ENCODE data around the gene OR10H4.
"Not testable (repeated sequence)": the region's sequence is repeated elsewhere in the genome, so short reads cannot be mapped to it uniquely, and the experiment has no call there.

DNA sequence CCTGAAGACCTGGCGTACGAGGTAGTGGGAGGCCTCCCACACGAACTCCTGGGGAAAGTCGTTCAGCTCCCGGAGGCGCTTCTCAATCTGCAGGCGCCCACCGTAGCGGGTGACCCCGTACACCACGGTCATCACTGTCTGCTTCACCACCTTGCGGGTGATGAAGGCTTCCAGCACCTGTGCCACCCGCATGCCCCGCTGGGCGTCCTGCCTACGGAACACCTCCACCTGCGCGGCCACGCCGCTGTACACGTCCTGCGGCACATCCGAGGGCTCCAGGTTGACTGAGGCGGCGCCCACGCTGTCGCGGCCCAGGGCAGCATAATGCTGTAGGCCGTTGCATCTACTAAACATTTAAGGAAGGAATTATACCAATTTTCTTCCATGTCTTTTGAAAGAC, 45.9 kb upstream of the OR10H4 start:
- TF ChIP-seq, protein P1, sequence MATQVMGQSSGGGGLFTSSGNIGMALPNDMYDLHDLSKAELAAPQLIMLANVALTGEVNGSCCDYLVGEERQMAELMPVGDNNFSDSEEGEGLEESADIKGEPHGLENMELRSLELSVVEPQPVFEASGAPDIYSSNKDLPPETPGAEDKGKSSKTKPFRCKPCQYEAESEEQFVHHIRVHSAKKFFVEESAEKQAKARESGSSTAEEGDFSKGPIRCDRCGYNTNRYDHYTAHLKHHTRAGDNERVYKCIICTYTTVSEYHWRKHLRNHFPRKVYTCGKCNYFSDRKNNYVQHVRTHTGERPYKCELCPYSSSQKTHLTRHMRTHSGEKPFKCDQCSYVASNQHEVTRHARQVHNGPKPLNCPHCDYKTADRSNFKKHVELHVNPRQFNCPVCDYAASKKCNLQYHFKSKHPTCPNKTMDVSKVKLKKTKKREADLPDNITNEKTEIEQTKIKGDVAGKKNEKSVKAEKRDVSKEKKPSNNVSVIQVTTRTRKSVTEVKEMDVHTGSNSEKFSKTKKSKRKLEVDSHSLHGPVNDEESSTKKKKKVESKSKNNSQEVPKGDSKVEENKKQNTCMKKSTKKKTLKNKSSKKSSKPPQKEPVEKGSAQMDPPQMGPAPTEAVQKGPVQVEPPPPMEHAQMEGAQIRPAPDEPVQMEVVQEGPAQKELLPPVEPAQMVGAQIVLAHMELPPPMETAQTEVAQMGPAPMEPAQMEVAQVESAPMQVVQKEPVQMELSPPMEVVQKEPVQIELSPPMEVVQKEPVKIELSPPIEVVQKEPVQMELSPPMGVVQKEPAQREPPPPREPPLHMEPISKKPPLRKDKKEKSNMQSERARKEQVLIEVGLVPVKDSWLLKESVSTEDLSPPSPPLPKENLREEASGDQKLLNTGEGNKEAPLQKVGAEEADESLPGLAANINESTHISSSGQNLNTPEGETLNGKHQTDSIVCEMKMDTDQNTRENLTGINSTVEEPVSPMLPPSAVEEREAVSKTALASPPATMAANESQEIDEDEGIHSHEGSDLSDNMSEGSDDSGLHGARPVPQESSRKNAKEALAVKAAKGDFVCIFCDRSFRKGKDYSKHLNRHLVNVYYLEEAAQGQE (IDR thresholded peaks at IDR 0.05; ENCODE audit: insufficient read depth in 1 of 2, low read depth in 2 of 2, low read length in 1 of 2) = not testable (repeated sequence)
- not testable (repeated sequence) for TF ChIP-seq TCF7L2 (IDR thresholded peaks at IDR 0.05; ENCODE audit: low read depth, low read length)
